HepG2 (cell line): ENCODE results near the gene PALM. TPM values are rescaled to one million over a fixed set of nuclear protein-coding genes. Genes with fewer than 3 reads are reported as not detected.

Source experiments
- ARNT ChIP-seq: fragments of 450-650 bp; IDR thresholded peaks from 2 replicates; pipeline ENCODE4 v1.6.1; 2017
- FOXA1 ChIP-seq, 2 experiments: fragments of 450-650 bp in 1 of 2; sonication (generic) in 1 of 2; formaldehyde crosslinking in 1 of 2; IDR thresholded peaks; 2 replicates each; pipeline versions ENCODE4 v1.4.0 to v1.6.1; 2016 to 2020; ENCODE audit warnings: missing genetic modification reagents in 1 of 2
- KMT2B ChIP-seq: IDR thresholded peaks from 2 replicates; pipeline ENCODE4 v1.6.1; 2016; ENCODE audit warnings: missing genetic modification reagents, missing compliant biosample characterization
- RFXAP ChIP-seq: sonication (generic); formaldehyde crosslinking; IDR thresholded peaks from 2 replicates; pipeline ENCODE4 v1.4.0; 2020; ENCODE audit warnings: missing genetic modification reagents, borderline replicate concordance
- SAFB2 ChIP-seq: sonication (generic); formaldehyde crosslinking; IDR thresholded peaks from 2 replicates; pipeline ENCODE4 v1.5.1; 2020; ENCODE audit warnings: missing genetic modification reagents, low read depth, mild to moderate bottlenecking, borderline replicate concordance
- TOPORS ChIP-seq: sonication (generic); formaldehyde crosslinking; IDR thresholded peaks from 2 replicates; pipeline ENCODE4 v1.8.0; 2023; ENCODE audit warnings: mild to moderate bottlenecking, missing genetic modification reagents
- ZNF468 ChIP-seq: sonication (generic); formaldehyde crosslinking; IDR thresholded peaks from 2 replicates; pipeline ENCODE4 v1.8.0; 2022; ENCODE audit warnings: mild to moderate bottlenecking, moderate library complexity, missing genetic modification reagents
- ZNF766 ChIP-seq: sonication (generic); formaldehyde crosslinking; IDR thresholded peaks from 2 replicates; pipeline ENCODE4 v1.5.0; 2020; ENCODE audit warnings: missing genetic modification reagents, borderline replicate concordance
- polyA plus RNA-seq, 8 experiments: library from polyadenylated mRNA; depleted of rRNA in 3 of 8; stranded (reverse) in 7 of 8; unstranded in 1 of 8; fragments of >200 nt; fragmentation: Illumina TruSeq in 4 of 8; extraction: Trizol in 4 of 8; gene quantifications; 2 replicates each; pipeline versions ENCODE4 v1.2.1 to v1.2.3, GENCODE V29; 2011 to 2016; ENCODE audit warnings: low read depth in 4 of 8, missing spikeins in 1 of 8, mixed read lengths in 1 of 8; ENCODE audit not compliant: insufficient read depth in 1 of 8
- total RNA-seq, 5 experiments: library from RNA; depleted of rRNA; stranded (reverse); fragments of >200 nt; fragmentation: Illumina TruSeq; extraction: Trizol; gene quantifications; 2 replicates each; pipeline ENCODE4 v1.2.3, GENCODE V29; 2016; ENCODE audit warnings: low read depth in 1 of 5
- TF ChIP-seq, protein P1 (sequence below): sonication (generic); formaldehyde crosslinking; IDR thresholded peaks from 2 replicates; pipeline ENCODE4 v1.5.0; 2020; ENCODE audit warnings: missing genetic modification reagents
- TF ChIP-seq, protein P2 (sequence below): sonication (generic); formaldehyde crosslinking; IDR thresholded peaks from 2 replicates; pipeline ENCODE4 v1.4.0; 2020; ENCODE audit warnings: missing genetic modification reagents, borderline replicate concordance
- TF ChIP-seq, protein P3 (sequence below): sonication (generic); formaldehyde crosslinking; IDR thresholded peaks from 2 replicates; pipeline ENCODE4 v1.5.0; 2020; ENCODE audit warnings: mild to moderate bottlenecking, missing genetic modification reagents
- TF ChIP-seq, protein P4 (sequence below): sonication (generic); formaldehyde crosslinking; IDR thresholded peaks from 2 replicates; pipeline ENCODE4 v1.4.0; 2020; ENCODE audit warnings: mild to moderate bottlenecking, missing genetic modification reagents
- TF ChIP-seq, protein P5 (sequence below): sonication (generic); formaldehyde crosslinking; IDR thresholded peaks from 2 replicates; pipeline ENCODE4 v1.4.0; 2020; ENCODE audit warnings: mild to moderate bottlenecking, missing genetic modification reagents

Gene PALM
- total and polyA plus RNA-seq, 2 of the 13 experiments (the other 11 are each of a cell fraction or from before 2014, with no cell fraction given) = 4.0 to 9.7 TPM

DNA sequence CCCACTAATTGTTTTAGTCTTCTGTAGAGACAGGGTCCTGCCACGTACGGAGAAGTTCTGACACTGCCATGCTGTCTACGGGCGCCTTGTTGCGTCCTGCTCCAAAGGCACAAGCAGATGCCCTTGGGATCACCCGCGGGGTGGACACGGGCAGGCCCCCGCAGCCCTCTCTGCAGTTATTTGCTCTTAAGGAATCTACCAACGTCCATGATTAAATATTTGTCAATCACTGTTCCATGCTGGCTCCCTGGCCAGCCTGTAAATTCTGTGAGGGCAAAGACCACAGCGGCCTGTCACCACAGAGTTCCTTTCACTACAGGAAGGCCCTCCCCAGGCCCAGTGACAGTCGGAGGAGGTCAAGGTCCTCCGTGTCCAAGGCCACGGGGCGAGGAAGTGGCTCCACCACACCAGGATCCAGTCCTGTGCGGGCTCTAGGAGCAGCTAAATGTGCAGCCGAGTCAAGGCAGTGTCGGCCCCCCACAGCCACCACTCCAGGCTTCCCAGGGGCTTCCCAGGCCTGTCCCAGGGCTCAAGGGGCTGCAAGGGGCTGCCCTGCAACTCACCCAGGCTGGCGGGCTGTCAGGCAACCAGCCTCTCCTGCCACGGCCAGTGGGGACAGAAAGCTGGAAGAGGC, 47.8 kb upstream of the PALM start (continued):
- TF ChIP-seq, protein P1, sequence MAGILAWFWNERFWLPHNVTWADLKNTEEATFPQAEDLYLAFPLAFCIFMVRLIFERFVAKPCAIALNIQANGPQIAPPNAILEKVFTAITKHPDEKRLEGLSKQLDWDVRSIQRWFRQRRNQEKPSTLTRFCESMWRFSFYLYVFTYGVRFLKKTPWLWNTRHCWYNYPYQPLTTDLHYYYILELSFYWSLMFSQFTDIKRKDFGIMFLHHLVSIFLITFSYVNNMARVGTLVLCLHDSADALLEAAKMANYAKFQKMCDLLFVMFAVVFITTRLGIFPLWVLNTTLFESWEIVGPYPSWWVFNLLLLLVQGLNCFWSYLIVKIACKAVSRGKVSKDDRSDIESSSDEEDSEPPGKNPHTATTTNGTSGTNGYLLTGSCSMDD (CRISPR knock-in tag) = no peak
- TF ChIP-seq ARNT (no peak), KMT2B (CRISPR knock-in tag) (peak; percentile 21; the same call in 1 of the 2 replicates), TOPORS (CRISPR knock-in tag) (peak; percentile 70; the same call in 1 of the 2 replicates), ZNF766 (CRISPR knock-in tag) (peak; percentile 80; the same call in 1 of the 2 replicates), FOXA1 (IDR thresholded peaks at IDR 0.05) (no peak), FOXA1 (CRISPR knock-in tag; IDR thresholded peaks at IDR 0.05) (peak; percentile 59), SAFB2 (CRISPR knock-in tag) (no peak), RFXAP (CRISPR knock-in tag) (peak; percentile 52), ZNF468 (no peak)
- TF ChIP-seq, protein P2, sequence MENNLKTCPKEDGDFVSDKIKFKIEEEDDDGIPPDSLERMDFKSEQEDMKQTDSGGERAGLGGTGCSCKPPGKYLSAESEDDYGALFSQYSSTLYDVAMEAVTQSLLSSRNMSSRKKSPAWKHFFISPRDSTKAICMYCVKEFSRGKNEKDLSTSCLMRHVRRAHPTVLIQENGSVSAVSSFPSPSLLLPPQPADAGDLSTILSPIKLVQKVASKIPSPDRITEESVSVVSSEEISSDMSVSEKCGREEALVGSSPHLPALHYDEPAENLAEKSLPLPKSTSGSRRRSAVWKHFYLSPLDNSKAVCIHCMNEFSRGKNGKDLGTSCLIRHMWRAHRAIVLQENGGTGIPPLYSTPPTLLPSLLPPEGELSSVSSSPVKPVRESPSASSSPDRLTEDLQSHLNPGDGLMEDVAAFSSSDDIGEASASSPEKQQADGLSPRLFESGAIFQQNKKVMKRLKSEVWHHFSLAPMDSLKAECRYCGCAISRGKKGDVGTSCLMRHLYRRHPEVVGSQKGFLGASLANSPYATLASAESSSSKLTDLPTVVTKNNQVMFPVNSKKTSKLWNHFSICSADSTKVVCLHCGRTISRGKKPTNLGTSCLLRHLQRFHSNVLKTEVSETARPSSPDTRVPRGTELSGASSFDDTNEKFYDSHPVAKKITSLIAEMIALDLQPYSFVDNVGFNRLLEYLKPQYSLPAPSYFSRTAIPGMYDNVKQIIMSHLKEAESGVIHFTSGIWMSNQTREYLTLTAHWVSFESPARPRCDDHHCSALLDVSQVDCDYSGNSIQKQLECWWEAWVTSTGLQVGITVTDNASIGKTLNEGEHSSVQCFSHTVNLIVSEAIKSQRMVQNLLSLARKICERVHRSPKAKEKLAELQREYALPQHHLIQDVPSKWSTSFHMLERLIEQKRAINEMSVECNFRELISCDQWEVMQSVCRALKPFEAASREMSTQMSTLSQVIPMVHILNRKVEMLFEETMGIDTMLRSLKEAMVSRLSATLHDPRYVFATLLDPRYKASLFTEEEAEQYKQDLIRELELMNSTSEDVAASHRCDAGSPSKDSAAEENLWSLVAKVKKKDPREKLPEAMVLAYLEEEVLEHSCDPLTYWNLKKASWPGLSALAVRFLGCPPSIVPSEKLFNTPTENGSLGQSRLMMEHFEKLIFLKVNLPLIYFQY (CRISPR knock-in tag) = 0 out of 2 replicates have a peak, but pooled peaks have one; percentile 33
- TF ChIP-seq, protein P3, sequence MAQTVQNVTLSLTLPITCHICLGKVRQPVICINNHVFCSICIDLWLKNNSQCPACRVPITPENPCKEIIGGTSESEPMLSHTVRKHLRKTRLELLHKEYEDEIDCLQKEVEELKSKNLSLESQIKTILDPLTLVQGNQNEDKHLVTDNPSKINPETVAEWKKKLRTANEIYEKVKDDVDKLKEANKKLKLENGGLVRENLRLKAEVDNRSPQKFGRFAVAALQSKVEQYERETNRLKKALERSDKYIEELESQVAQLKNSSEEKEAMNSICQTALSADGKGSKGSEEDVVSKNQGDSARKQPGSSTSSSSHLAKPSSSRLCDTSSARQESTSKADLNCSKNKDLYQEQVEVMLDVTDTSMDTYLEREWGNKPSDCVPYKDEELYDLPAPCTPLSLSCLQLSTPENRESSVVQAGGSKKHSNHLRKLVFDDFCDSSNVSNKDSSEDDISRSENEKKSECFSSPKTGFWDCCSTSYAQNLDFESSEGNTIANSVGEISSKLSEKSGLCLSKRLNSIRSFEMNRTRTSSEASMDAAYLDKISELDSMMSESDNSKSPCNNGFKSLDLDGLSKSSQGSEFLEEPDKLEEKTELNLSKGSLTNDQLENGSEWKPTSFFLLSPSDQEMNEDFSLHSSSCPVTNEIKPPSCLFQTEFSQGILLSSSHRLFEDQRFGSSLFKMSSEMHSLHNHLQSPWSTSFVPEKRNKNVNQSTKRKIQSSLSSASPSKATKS (CRISPR knock-in tag) = no peak
- TF ChIP-seq, protein P4, sequence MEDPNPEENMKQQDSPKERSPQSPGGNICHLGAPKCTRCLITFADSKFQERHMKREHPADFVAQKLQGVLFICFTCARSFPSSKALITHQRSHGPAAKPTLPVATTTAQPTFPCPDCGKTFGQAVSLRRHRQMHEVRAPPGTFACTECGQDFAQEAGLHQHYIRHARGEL (CRISPR knock-in tag) = no peak
- TF ChIP-seq, protein P5, sequence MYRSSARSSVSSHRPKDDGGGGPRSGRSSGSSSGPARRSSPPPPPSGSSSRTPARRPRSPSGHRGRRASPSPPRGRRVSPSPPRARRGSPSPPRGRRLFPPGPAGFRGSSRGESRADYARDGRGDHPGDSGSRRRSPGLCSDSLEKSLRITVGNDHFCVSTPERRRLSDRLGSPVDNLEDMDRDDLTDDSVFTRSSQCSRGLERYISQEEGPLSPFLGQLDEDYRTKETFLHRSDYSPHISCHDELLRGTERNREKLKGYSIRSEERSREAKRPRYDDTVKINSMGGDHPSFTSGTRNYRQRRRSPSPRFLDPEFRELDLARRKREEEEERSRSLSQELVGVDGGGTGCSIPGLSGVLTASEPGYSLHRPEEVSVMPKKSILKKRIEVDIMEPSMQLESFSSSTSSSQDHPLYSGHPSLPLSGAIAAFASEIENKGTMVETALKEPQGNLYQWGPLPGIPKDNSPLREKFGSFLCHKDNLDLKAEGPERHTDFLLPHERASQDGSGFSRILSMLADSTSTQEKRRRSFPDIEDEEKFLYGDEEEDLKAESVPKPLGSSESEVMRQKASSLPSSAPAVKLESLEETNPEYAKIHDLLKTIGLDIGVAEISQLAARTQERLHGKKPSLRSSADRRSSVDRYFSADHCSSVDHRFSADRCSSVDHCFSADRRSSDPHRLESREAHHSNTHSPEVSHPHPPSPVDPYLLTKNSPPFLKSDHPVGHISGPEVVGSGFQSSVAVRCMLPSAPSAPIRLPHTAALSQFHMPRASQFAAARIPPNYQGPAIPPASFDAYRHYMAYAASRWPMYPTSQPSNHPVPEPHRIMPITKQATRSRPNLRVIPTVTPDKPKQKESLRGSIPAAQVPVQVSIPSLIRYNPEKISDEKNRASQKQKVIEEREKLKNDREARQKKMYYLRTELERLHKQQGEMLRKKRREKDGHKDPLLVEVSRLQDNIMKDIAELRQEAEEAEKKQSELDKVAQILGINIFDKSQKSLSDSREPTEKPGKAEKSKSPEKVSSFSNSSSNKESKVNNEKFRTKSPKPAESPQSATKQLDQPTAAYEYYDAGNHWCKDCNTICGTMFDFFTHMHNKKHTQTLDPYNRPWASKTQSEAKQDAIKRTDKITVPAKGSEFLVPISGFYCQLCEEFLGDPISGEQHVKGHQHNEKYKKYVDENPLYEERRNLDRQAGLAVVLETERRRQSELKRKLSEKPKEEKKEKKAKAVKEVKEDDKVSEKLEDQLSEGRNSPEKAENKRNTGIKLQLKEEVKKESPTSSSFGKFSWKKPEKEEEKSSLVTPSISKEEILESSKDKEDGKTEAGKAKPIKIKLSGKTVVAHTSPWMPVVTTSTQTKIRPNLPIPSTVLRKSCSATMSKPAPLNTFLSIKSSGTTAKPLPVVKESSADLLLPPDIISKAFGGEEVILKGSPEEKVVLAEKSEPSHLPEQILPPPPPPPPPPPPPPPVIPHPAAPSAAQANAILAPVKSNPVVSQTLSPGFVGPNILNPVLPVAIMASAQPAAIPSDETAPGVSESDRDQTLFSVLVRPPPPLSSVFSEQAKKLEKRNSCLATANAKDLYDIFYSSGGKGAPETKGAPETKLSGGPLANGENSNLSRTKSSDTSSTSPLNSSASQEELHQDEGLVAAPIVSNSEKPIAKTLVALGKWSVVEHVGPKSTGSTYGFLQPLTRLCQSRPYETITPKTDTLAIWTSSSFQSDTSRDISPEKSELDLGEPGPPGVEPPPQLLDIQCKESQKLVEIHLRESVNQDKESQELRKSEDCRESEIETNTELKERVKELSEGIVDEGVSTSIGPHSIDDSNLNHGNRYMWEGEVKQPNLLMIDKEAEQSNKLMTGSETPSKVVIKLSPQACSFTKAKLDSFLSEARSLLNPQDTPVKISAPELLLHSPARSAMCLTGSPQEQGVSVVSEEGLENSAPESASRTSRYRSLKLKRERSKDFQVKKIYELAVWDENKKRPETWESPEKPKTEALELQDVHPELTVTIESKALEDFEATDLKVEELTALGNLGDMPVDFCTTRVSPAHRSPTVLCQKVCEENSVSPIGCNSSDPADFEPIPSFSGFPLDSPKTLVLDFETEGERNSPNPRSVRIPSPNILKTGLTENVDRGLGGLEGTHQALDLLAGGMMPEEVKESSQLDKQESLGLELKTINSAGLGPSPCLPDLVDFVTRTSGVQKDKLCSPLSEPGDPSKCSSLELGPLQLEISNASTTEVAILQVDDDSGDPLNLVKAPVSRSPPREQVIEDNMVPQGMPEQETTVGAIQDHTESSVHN (CRISPR knock-in tag) = no peak
